Spleen (tissue), 11 donors: ENCODE data around the gene FBXO46. TPM values are rescaled to one million over a fixed set of nuclear protein-coding genes. Genes with fewer than 3 reads are reported as not detected.

ENCODE experiments used
- DNase-seq: peaks from one replicate; pipeline ENCODE4 v3.0.0-alpha.2; 2020
- H3K27ac ChIP-seq, 8 donors: fragments of 200-600 bp; sonication (generic) in 7 of 8; 1 replicate in 4 of 8; 2 replicates in 4 of 8; pipeline versions ENCODE4 v1.5.0 to v1.8.0; 2016 to 2021; ENCODE audit warnings: inconsistent platforms in 4 of 8, mild to moderate bottlenecking in 4 of 8, moderate library complexity in 1 of 8
- H3K27me3 ChIP-seq, 7 donors: fragments of 200-600 bp; sonication (generic) in 6 of 7; replicated peaks in 1 of 7; 1 replicate in 4 of 7; 2 replicates in 3 of 7; pipeline versions ENCODE4 v1.5.0 to v1.8.0; 2016 to 2021; ENCODE audit warnings: inconsistent platforms in 3 of 7, mild to moderate bottlenecking in 1 of 7
- H3K36me3 ChIP-seq, 6 donors: fragments of 200-600 bp; sonication (generic) in 5 of 6; 1 replicate in 4 of 6; 2 replicates in 2 of 6; pipeline versions ENCODE4 v1.5.0 to v1.8.0; 2016 to 2021; ENCODE audit warnings: inconsistent platforms in 2 of 6
- H3K4me1 ChIP-seq, 6 donors: fragments of 200-600 bp; sonication (generic) in 5 of 6; 1 replicate in 3 of 6; 2 replicates in 3 of 6; pipeline versions ENCODE4 v1.5.0 to v1.8.0; 2016 to 2021; ENCODE audit warnings: inconsistent platforms in 3 of 6
- H3K4me3 ChIP-seq, 8 donors: fragments of 200-600 bp; sonication (generic) in 7 of 8; 1 replicate in 4 of 8; 2 replicates in 4 of 8; pipeline versions ENCODE4 v1.5.0 to v1.8.0; 2016 to 2021; ENCODE audit warnings: inconsistent platforms in 4 of 8, mild to moderate bottlenecking in 4 of 8, moderate library complexity in 2 of 8
- H3K9me3 ChIP-seq, 8 donors: fragments of 200-600 bp; sonication (generic) in 7 of 8; 1 replicate in 4 of 8; 2 replicates in 4 of 8; pipeline versions ENCODE4 v1.5.0 to v1.8.0; 2016 to 2021; ENCODE audit warnings: inconsistent platforms in 4 of 8
- CTCF ChIP-seq, 11 experiments: fragments of 200-600 bp in 7 of 11; fragments of 450-650 bp in 4 of 11; sonication (generic) in 4 of 11; IDR thresholded peaks in 8 of 11; conservative IDR thresholded peaks in 3 of 11; 1 replicate in 7 of 11; 2 replicates in 4 of 11; pipeline versions ENCODE4 v1.4.0 to v1.8.0; 2016 to 2021; ENCODE audit warnings: antibody characterized with exemption in 11 of 11, inconsistent platforms in 4 of 11, mild to moderate bottlenecking in 1 of 11
- POLR2A ChIP-seq, 3 donors: fragments of 450-650 bp; IDR thresholded peaks; one replicate each; pipeline ENCODE4 v1.5.1; 2017; ENCODE audit warnings: antibody characterized with exemption in 3 of 3, mild to moderate bottlenecking in 1 of 3
- POLR2AphosphoS5 ChIP-seq, 3 donors: sonication (generic); formaldehyde crosslinking; IDR thresholded peaks; one replicate each; pipeline ENCODE4 v1.5.1; 2017; ENCODE audit warnings: antibody characterized with exemption in 3 of 3
- WGBS, 5 donors: extraction: QIAGEN DNeasy Blood & Tissue Kit in 3 of 5; methylation state at CpG; one replicate each; pipeline versions ENCODE4 v1.1.5 to v1.1.7; 2013 to 2018; 5-methylcytosine and 5-hydroxymethylcytosine counted together
- intact Hi-C: fragments of 100-400 bp; cut with DNase I; formaldehyde crosslinking; loops from one replicate; pipeline ENCODE4 v1.15.0; 2023; ENCODE audit warnings: low total_unique reads
- polyA plus RNA-seq, 3 donors: library from polyadenylated mRNA; stranded (reverse); fragments of 200-250 nt; gene quantifications; one replicate each; pipeline ENCODE4 v1.2.1, GENCODE V29; 2013
- total RNA-seq, 7 donors: library from RNA; depleted of rRNA in 3 of 7; stranded (reverse); fragments of >200 nt in 3 of 7; fragmentation: NEBNext Ultra II Directional in 4 of 7; extraction: Animal tissue kit (Norgen Biotek cat#: 25700) in 4 of 7; gene quantifications; one replicate each; pipeline versions ENCODE4 v1.1.0 to v1.2.1, GENCODE V29; 2016 to 2021
- donor health status: healthy with polysubstance abuse.
- donor health status: DM: no; HTN: no; CAD: no; lungs with moderate emphysema.
- donor health status: DM: no; HTN: no; CAD: no.
- donor health status: Bipolar disorder and iron deficiency.
- donor health status: healthy.
- donor health status: DM: no; HTN: no; CAD: no.
- donor health status: DM: yes; HTN: yes; CAD: no.

Gene FBXO46
- total and polyA plus RNA-seq, 10 donors, result 8.8 to 28.1 (median 18.1) TPM

GRCh38 chr19:45763691-45764294, 33.1 kb upstream of the FBXO46 start:
- H3K9me3 ChIP-seq, result no peaks in the 10 kb centered on the region
- H3K27me3 ChIP-seq, result peaks cover 0 to 69% (median 11%) of the 10 kb centered on the region in 7 donors
- no peak for DNase-seq
- no peak for TF ChIP-seq POLR2A (IDR thresholded peaks at IDR 0.05)
- no peak for TF ChIP-seq CTCF (IDR thresholded peaks at IDR 0.05 in 8 of 11, conservative IDR thresholded peaks at IDR 0.05 in 3 of 11)
- TF ChIP-seq POLR2AphosphoS5 (IDR thresholded peaks at IDR 0.05), result peak in 2 of 3 donors; percentile 53 to 59
- H3K4me1 ChIP-seq, result peaks cover 0 to 49% (median 28%) of the 10 kb centered on the region in 6 donors
- H3K27ac ChIP-seq, result peak overlapping the region in 3 of 8 donors; percentile 11 to 89 (median 36)
- no peak overlapping the region for H3K4me3 ChIP-seq
- intact Hi-C loops, result no loop called here
- WGBS, 5 donors, result 63 to 75% (median 66%) methylated on average over 8 to 27 of the region's 27 CpGs
- no peaks in the 10 kb centered on the region for H3K36me3 ChIP-seq

- no peaks in the 10 kb centered on the region for H3K9me3 ChIP-seq
- peaks cover 0 to 62% (median 10%) of the 10 kb centered on the region in 7 donors for H3K27me3 ChIP-seq
- 81 to 89% (median 87%) methylated on average over 7 to 15 of the region's 15 CpGs for WGBS, 5 donors
- intact Hi-C loops, result no loop called here
- H3K4me3 ChIP-seq, result no peak overlapping the region
- DNase-seq, result no peak
- H3K36me3 ChIP-seq, result no peaks in the 10 kb centered on the region
- TF ChIP-seq POLR2AphosphoS5 (IDR thresholded peaks at IDR 0.05) (no peak), POLR2A (IDR thresholded peaks at IDR 0.05) (no peak), CTCF (IDR thresholded peaks at IDR 0.05 in 8 of 11, conservative IDR thresholded peaks at IDR 0.05 in 3 of 11) (no peak)
- no peak overlapping the region for H3K27ac ChIP-seq
- peaks cover 0 to 41% (median 25%) of the 10 kb centered on the region in 6 donors for H3K4me1 ChIP-seq
Observed at GRCh38 chr19:45762870-45763631, 32.4 kb upstream of the FBXO46 start.

- TF ChIP-seq POLR2A (IDR thresholded peaks at IDR 0.05), result no peak
- no peak overlapping the region for H3K27ac ChIP-seq
- no peak overlapping the region for H3K4me3 ChIP-seq
- 74 to 88% (median 82%) methylated on average over 6 to 17 of the region's 17 CpGs for WGBS, 5 donors
- intact Hi-C loops, result no loop called here
- H3K36me3 ChIP-seq, result no peaks in the 10 kb centered on the region
- no peak for DNase-seq
- peaks cover 0 to 28% (median 15%) of the 10 kb centered on the region in 6 donors for H3K4me1 ChIP-seq
- H3K27me3 ChIP-seq, result peaks cover 0 to 53% (median 0%) of the 10 kb centered on the region in 7 donors
- H3K9me3 ChIP-seq, result no peaks in the 10 kb centered on the region
Observed at GRCh38 chr19:45761714-45762113, 31.0 kb upstream of the FBXO46 start.

- Histone ChIP-seq H3K27me3 (peaks cover 0 to 25% (median 0%) of the 10 kb centered on the region in 7 donors), H3K4me1 (peaks cover 0 to under 1% (median 0%) of the 10 kb centered on the region in 6 donors), H3K36me3 (no peaks in the 10 kb centered on the region), H3K4me3 (no peak overlapping the region), H3K9me3 (no peaks in the 10 kb centered on the region), H3K27ac (no peak overlapping the region)
- no peak for DNase-seq
- no peak for TF ChIP-seq POLR2A (IDR thresholded peaks at IDR 0.05)
- no peak for TF ChIP-seq CTCF (IDR thresholded peaks at IDR 0.05 in 8 of 11, conservative IDR thresholded peaks at IDR 0.05 in 3 of 11)
- TF ChIP-seq POLR2AphosphoS5 (IDR thresholded peaks at IDR 0.05), result no peak
- 72 to 88% (median 82%) methylated on average over 9 of the region's 9 CpGs for WGBS, 5 donors
- intact Hi-C loops, result no loop called here
Observed at GRCh38 chr19:45758921-45759320, 28.2 kb upstream of the FBXO46 start.
